HG02588 (cell line): ENCODE data around the gene KRTAP5-5.
"Not testable (repeated sequence)": the region's sequence is repeated elsewhere in the genome, so short reads cannot be mapped to it uniquely, and the experiment has no call there.

ENCODE experiments used
- ATAC-seq: cut with Tn5 transposase; IDR thresholded peaks from one replicate; pipeline ENCODE4 v1.9.1; 2021; ENCODE audit warnings: mild to moderate bottlenecking, moderate library complexity; ENCODE audit not compliant: unreplicated experiment

Gene KRTAP5-5

DNA sequence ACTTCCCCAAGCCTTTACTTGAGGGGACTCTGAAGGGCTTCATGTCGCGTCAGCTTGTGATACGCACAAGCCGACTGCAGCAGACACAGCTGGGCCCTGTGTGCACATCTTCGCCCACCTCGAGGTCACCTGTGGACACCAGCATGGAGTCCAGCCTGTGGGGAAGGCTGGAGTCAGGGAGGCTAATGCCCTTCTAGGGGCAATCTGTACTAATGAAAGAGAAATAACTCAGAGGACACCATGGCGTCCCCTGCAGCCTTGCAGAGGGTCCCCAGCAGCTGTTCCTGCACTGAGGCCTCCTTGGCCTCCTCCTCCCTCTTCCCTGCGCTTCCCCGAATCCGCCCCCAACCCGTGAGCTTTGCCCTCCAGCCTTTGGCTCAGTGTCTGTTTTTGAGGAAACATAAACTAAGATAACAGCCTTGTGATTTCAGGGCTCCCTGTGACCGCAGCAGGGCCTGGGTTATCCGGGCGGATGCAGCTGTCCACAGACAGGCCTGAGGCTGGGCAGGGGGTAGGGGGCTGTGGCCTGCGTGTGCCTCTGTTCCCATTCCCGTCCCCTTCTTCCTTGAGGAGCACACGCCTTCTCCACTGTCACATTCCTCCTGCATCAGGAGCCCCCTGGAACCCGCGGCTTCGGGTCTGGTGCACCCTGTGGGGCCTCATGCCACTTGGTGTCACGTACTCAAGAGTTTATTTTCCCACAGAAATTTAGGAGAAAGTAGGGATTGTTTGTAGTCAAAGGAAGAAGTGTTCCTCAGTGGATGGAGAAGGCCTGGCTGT, 25.0 kb downstream of the KRTAP5-5 start:
- ATAC-seq: no peak

DNA sequence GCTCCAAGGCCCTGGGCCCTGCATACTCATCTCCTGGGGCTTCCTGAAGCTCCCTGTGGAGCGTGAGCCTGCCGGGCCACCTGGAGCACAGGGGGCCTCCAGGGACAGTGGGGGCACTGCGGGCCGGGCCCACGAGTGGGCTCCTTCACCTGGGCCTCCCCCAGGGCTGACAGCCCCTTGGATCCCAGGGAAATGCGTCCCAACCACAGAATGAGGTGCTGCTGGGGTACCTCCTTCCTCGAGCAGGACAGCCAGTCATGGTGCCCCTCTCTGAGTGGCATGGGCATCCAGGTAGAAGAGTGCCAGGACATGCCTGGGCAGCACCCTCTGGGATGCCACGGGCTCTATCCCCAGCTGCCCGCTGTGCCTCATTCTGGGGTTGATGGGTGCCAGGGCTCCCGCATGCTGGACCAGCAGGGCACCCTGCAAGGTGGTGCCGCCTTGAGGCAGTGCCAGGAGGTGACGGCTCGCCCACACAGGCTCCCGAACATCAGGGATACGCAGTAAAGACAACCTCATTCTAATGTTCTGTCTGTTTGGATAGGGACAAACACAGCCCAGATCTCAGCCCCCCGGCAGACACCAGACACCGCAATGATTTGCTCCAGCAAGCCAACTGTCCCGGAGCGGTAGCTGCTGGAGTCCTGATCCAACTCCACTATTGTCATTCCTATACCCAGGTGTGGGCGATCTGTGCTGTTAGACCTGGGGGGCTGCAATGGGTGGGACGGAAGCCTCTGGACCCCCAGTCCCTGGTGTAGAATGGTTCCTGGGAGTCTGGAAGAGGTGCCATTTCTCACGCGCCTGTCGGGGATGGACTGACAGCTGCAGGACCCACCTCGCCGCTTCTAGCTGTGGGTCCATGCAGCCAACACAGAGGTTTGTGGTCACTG, 25.8 kb downstream of the KRTAP5-5 start:
- ATAC-seq: no peak

DNA sequence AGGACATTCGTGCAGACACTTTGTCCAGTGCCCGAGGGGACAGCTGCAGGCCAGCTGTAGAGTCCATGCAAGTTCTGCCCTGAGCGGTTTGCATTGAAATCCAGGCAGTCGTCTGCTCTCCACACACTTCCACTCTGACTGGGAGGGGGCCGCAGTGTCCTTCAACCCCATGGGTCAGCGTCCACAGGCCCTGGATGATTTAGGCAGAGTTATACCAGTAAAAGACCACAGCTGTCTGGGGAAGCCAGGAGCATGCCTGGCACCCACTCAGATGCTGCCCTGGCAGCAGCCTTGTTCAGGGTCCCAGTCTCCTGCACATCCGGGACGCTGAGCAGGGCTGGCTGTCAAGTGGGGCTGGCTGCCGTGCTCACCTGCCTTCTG, 26.5 kb downstream of the KRTAP5-5 start:
- no peak for ATAC-seq

DNA sequence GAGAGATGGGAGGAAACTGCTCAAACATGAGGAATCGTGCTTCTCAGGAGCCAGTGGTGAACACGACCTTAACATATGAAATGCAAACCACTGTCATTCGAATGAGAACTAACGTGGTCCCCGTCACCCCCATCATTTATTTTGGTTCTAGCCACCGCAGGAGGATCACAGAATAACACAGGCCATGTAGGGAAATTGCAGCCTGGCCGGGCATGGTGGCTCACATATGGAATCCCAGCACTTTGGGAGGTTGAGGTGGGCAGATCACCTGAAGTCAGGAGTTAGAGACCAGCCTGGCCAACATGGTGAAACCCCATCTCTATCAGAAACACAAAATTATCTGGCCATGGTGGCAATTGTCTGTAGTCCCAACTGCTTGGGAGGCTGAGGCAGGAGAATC, 27.1 kb downstream of the KRTAP5-5 start:
- ATAC-seq: no peak

- ATAC-seq: no peak
These were observed 29.9 kb downstream of the KRTAP5-5 start for GRCh38 chr11:1659506-1659905.

DNA sequence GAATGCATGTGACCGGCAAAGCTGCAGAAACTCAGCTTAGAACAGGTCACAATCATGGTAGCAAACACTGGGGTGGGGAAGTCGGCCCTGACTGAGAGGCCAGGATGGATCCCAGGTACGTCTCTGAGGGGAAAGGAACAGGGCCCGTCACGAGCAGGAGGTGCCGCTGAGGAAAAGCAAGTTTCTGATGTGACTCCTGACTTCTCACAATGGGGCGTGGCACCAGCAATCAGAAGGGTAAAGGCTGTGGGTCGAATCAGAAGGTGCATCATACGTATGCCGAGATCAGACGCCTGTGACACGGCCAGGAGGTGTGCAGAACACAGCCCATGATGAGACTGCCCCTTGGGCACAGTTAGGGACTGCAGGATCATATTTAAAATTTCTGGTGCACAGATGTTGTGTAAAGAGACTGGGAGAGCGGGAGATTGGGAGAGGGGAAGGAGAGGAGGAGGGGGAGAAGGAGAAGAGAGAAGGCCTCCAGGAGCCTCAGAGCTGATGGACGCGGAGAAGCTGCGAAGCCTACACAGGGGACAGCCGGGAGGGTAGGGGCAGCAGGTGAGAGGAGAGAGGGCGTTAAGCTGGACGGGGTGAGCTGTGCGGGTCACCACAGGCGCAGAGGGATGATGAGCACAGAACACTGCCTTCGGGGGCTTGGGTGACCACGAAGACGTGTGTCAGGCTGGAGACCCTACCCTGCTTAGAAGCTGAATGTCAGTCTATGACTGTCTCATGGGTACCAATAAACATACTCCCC, 30.7 kb downstream of the KRTAP5-5 start:
- no peak for ATAC-seq

DNA sequence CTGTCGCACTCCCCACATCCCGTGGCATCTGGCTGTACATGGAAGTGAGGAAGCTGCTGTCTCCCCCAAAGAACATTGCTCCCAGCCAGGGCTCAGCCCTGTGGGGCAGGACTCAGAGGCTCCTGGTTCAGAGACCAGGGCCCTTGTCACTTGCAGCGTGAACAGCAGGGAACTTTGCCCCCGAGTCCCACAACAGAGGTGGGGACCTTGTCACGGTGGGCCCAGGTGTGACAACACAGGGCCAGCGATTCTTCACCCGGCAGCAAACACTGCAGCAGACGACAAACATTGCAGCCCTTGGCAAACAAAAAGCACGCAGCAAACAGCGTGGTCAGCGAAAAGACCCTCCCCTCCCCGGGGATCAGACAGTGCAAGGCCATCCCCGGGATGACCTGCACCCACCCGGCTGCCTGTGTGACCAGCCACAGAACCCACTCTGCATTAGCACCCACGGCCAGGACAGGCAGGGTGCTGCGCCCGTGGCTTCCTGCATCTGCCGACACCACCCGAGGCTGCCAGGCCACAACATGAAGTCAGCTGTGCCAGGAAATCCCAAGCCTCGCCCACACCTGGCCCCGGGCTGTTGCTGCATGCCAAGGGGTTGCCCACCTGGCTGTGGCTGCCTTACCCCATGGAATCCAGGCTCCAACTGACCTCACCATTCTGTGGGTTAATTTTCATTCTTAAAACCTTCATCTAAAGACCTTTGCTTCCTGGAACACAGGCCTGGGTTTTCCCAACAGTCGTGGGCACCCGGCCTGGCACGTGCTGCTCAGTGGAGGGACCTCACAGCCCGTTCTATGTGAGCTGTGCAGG, 32.1 kb downstream of the KRTAP5-5 start:
- ATAC-seq: not testable (repeated sequence)

GRCh38 chr11:1662699-1663283, 33.2 kb downstream of the KRTAP5-5 start:
- not testable (repeated sequence) for ATAC-seq

DNA sequence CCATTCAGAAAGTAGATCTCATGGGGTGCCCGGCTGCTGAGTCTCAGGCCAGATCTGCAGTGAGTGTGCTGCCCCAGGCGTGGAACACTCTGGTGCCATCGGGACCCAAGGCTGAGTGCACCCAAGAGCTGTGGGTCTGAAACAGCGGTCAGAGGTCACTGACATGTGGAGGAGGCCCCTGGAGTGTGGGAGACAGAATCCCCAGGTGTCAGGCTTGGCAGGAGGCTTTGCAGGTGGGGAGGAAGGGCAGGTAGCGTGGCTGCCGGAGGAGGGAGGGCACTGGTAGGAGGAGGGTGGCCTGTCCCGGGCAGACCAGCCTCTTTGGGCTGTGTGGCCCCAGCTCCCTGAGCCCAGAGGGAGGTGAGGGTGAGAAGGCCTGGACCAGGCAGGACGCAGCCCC, 35.7 kb downstream of the KRTAP5-5 start:
- ATAC-seq: no peak

DNA sequence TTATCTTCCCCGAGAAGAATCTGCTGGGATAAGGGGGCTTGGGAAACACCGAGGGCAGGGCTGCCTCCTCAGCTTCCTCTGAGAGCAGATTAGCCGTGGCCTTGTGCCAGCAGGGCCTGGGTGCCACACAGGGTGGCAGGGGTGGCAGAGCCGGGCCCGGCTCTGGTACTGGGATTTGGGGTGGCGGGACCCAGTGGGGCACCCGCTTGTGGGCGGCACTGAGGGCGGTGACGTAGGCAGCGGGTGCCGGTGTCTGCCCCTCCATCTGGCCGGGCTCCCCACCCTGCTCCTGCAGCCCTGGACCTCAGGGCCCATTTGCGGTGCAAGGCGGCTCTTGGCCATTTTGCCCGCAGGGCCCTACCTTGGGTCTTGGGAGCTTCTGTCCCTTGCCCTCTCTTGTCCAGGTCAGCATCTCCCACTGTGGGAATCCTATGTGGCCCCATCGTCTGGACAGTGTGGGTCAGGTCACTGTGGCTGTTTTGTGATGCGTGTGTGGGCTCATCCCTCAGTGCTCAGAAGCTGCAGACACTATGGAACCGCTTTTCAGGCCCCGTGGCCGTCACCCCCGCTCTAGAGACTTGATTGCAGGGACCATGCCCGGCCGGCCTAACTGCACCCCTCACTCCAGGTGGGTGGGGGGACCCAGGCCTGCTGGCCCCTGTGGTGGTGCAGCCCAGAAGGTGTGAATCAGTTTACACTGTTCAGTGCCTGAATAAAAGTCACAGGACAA, 37.7 kb downstream of the KRTAP5-5 start:
- no peak for ATAC-seq

GRCh38 chr11:1667906-1668305, 38.3 kb downstream of the KRTAP5-5 start:
- no peak for ATAC-seq

DNA sequence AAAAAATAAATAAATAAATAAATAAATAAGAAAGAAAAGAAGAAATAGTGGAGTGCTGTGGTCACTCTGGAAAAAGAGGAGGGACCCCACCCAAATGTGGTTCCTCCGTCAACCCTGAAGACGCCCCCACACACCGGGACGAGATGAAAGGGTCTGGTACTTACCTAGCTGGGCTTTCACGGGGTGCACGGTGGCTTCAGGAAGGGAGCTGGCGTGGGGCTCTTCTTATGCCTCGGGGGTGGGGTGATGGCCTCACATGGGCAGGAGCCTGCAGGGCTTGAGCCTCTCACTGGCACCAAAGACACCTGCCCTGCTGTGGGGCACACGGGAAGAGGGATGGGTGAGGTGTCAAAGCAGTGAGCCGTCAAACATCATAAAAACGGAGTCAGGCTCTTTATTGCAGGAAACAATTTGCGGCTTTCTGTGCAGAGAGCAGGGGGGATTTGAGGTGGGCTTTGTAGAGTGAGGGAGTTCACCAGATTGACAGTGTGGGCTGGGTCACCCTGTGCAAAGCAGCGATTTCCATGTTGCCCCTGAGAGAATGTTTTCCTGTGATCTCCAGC, 39.4 kb downstream of the KRTAP5-5 start:
- ATAC-seq: no peak

DNA sequence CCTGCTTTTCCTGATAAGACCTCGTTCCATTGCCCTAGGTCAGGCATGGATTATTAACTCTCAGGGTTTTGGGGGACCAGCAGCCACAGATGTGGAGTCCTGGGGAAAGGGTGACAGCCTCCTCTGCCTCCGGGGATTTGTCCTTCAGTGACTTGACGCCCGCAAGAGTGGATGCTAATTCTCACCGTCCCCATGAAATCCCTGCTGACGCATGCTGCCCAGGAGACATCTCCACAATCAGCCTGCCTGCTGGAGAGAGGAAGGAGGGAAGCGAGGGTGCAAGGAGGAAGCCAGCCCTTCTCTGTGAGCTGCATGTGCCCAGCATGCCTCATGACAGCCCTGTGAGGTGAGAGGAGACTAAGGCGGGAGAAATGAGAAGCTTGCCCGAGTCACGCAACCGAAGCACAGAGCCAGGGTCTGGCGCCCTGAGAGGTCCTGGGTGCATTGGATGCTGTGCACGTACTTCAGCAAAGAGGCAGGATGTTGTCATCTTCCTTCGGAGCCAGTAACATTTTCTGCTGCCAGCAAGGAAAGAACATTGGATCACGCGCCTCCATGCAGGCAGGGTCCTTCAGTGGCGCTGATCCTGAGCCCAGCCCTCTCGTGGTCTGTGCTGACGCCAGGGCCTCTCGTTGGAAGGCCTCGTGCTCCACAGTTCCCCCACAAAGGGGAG, 40.1 kb downstream of the KRTAP5-5 start:
- no peak for ATAC-seq

DNA sequence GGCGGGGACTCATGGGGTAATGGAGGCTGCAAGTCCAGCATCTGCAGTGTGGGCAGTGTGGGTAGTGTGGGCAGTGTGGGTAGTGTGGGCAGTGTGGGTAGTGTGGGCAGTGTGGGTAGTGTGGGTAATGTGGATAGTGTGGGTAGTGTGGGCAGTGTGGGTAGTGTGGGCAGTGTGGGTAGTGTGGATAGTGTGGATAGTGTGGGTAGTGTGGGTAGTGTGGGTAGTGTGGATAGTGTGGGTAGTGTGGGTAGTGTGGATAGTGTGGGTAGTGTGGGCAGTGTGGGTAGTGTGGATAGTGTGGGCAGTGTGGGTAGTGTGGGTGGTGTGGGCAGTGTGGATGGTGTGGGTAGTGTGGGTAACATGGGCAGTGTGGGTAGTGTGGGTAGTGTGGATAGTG, 40.9 kb downstream of the KRTAP5-5 start:
- ATAC-seq: not testable (repeated sequence)

GRCh38 chr11:1670905-1671371, 41.4 kb downstream of the KRTAP5-5 start:
- no peak for ATAC-seq

- no peak for ATAC-seq
These were observed 42.1 kb downstream of the KRTAP5-5 start for GRCh38 chr11:1671658-1672057.

DNA sequence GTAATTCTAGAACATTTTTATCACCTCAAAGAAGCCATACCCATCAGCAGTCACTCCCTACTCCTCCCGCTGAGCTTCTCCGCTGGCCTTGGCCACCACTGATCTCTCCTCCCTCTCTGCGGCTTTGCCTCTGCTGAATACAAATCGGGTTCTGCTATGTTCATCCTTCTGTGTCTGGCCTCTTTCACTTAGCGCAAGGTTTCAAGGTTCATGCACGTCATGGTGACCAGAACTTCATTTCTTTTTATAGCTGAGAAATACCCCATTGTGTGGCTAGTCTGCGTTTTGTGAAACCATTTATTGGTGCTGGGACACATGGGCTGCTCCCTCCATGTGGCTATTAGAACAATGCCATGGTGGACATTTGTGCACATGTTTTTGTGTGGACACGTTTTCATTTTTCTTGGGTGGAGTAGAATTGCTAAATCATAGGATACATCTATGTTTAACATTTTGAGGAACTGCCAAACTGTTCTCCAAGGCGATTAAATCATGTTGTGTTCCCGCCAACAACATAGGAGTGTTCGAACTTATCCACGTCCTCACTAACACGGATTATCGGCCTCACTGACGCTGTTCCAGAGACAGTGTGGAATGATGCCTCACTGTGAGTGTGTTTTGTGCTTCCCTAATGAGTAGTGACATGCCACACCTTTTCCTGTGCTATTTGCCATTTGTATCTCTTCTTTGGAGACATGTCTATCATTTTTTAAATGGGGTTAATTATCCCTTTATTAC, 43.2 kb downstream of the KRTAP5-5 start:
- ATAC-seq: no peak
